ENCODE data around the gene SLC39A8.

GRCh38 chr4:102388611-102389010, 43.3 kb upstream of the SLC39A8 start:
- TF ChIP-seq CTCF (IDR thresholded peaks at IDR 0.05) (no peak), POLR2A (IDR thresholded peaks at IDR 0.05) (no peak)

All from prostate gland (tissue), 2 donors.